ENCODE results near the gene GOLIM4.
A peak's percentile ranks its signal among the peaks of the same experiment; 100 is the strongest.

Gene GOLIM4

DNA sequence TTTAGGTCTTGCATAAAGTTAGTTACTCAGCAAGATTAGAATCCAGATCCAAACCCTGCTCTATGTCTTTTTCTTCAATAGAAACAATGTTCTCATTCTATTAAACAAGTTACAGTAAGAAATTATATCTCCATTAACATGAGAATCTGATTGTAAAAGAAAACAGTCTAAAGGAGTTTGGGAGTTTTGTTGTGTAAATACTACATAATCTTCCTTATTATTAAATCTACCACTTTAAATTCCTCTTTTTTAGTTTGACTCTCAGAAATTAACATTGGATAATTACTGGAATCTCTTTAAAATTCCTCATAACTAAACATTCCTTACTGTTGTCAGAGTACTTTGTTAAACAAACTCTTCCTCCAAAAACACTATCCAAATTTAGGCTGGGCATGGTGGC lies 1.7 kb upstream of the GOLIM4 start:
- no peaks in the 10 kb centered on the region for H3K27me3 ChIP-seq (replicated peaks; ENCODE audit: control insufficient read depth, insufficient read depth, low read length)
- H3K36me3 ChIP-seq (ENCODE audit: control insufficient read depth, insufficient read depth, low read length, severe bottlenecking), result no peaks in the 10 kb centered on the region

DNA sequence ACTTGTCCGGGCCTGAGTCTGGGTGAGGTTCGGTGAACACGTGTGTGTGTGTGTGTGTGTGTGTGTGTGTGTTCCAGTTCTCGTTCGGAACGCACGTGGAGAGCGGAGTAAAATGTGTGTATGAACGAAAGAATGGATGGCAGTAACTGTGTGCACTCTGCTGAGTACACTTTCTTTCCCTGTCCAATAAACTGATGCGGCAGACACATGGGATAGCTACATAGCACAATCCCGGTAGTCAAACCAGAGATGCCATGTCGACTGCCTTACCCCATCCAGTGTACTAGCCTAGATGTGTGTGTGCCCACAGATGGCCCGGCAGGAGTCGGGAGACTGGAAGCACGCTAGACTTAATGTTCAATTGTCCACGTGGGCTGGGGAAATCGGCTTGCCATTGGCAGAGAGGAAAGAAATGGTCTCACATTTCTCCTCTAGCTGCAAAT lies 507 bp upstream of the GOLIM4 start:
- Histone ChIP-seq H3K4me3 (ENCODE audit: low read length) (peak overlapping the region; percentile 99), H3K4me1 (ENCODE audit: control insufficient read depth, insufficient read depth, low read length) (peaks cover 45% of the 10 kb centered on the region), H3K27me3 (replicated peaks; ENCODE audit: control insufficient read depth, insufficient read depth, low read length) (no peaks in the 10 kb centered on the region), H3K36me3 (ENCODE audit: control insufficient read depth, insufficient read depth, low read length, severe bottlenecking) (no peaks in the 10 kb centered on the region), H3K9me3 (ENCODE audit: control insufficient read depth, low read length) (no peaks in the 10 kb centered on the region), H3K9ac (ENCODE audit: low read length) (peak overlapping the region; percentile 91)
- peak; percentile 96 for DNase-seq (ENCODE audit: low read depth)

More for the DNA sequence above, 1.7 kb upstream of the GOLIM4 start:
- peaks cover 38% of the 10 kb centered on the region for H3K4me1 ChIP-seq (ENCODE audit: control insufficient read depth, insufficient read depth, low read length)
- H3K9ac ChIP-seq (ENCODE audit: low read length), result no peak overlapping the region
- no peaks in the 10 kb centered on the region for H3K9me3 ChIP-seq (ENCODE audit: control insufficient read depth, low read length)
- no peak overlapping the region for H3K4me3 ChIP-seq (ENCODE audit: low read length)
- DNase-seq (ENCODE audit: low read depth), result no peak

- DNase-seq (ENCODE audit: low read depth), result no peak
Measured at GRCh38 chr3:168094877-168095610, 680 bp downstream of the GOLIM4 start.

GRCh38 chr3:168094580-168094876 lies 1.2 kb downstream of the GOLIM4 start:
- H3K4me1 ChIP-seq (ENCODE audit: control insufficient read depth, insufficient read depth, low read length), result peaks cover 39% of the 10 kb centered on the region
- H3K9ac ChIP-seq (ENCODE audit: low read length), result peak overlapping the region; percentile 91
- peak; percentile 85 for DNase-seq (ENCODE audit: low read depth)
- H3K36me3 ChIP-seq (ENCODE audit: control insufficient read depth, insufficient read depth, low read length, severe bottlenecking), result no peaks in the 10 kb centered on the region
- no peaks in the 10 kb centered on the region for H3K27me3 ChIP-seq (replicated peaks; ENCODE audit: control insufficient read depth, insufficient read depth, low read length)
- peak overlapping the region; percentile 99 for H3K4me3 ChIP-seq (ENCODE audit: low read length)
- H3K9me3 ChIP-seq (ENCODE audit: control insufficient read depth, low read length), result no peaks in the 10 kb centered on the region

More at GRCh38 chr3:168094877-168095610, 680 bp downstream of the GOLIM4 start:
- H3K9ac ChIP-seq (ENCODE audit: low read length), result peak overlapping the region; percentile 91
- H3K4me1 ChIP-seq (ENCODE audit: control insufficient read depth, insufficient read depth, low read length), result peaks cover 39% of the 10 kb centered on the region
- H3K36me3 ChIP-seq (ENCODE audit: control insufficient read depth, insufficient read depth, low read length, severe bottlenecking), result no peaks in the 10 kb centered on the region
- H3K4me3 ChIP-seq (ENCODE audit: low read length), result peak overlapping the region; percentile 99
- H3K9me3 ChIP-seq (ENCODE audit: control insufficient read depth, low read length), result no peaks in the 10 kb centered on the region
- H3K27me3 ChIP-seq (replicated peaks; ENCODE audit: control insufficient read depth, insufficient read depth, low read length), result no peaks in the 10 kb centered on the region

- H3K9ac ChIP-seq (ENCODE audit: low read length), result peak overlapping the region; percentile 91
- peak overlapping the region; percentile 99 for H3K4me3 ChIP-seq (ENCODE audit: low read length)
- no peak for DNase-seq (ENCODE audit: low read depth)
- H3K9me3 ChIP-seq (ENCODE audit: control insufficient read depth, low read length), result no peaks in the 10 kb centered on the region
- H3K4me1 ChIP-seq (ENCODE audit: control insufficient read depth, insufficient read depth, low read length), result peaks cover 39% of the 10 kb centered on the region
- no peaks in the 10 kb centered on the region for H3K27me3 ChIP-seq (replicated peaks; ENCODE audit: control insufficient read depth, insufficient read depth, low read length)
- H3K36me3 ChIP-seq (ENCODE audit: control insufficient read depth, insufficient read depth, low read length, severe bottlenecking), result no peaks in the 10 kb centered on the region
Measured at GRCh38 chr3:168093790-168094189, 1.9 kb downstream of the GOLIM4 start.

DNA sequence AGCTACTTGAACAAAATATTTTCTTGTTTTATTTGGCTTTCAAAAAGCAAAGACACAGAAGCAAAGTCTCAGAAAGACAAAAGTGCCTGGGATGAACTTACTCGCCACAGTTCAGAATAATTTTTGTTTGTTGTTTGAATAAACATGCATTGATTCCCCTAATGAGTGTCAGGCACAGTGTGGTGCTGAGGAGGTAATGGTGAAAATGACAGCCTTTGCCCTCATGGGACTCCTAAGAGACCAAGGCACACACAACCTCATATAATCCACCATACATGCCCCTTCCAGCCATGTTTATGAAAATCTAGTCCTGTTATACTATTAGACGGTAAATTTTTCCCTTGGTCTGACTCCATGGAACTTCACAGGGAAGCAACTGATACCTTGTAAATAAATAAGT lies 2.5 kb downstream of the GOLIM4 start:
- Histone ChIP-seq H3K27me3 (replicated peaks; ENCODE audit: control insufficient read depth, insufficient read depth, low read length) (no peaks in the 10 kb centered on the region), H3K9ac (ENCODE audit: low read length) (peak overlapping the region; percentile 91), H3K9me3 (ENCODE audit: control insufficient read depth, low read length) (no peaks in the 10 kb centered on the region), H3K36me3 (ENCODE audit: control insufficient read depth, insufficient read depth, low read length, severe bottlenecking) (no peaks in the 10 kb centered on the region), H3K4me3 (ENCODE audit: low read length) (peak overlapping the region; percentile 99), H3K4me1 (ENCODE audit: control insufficient read depth, insufficient read depth, low read length) (peaks cover 39% of the 10 kb centered on the region)
- no peak for DNase-seq (ENCODE audit: low read depth)

DNA sequence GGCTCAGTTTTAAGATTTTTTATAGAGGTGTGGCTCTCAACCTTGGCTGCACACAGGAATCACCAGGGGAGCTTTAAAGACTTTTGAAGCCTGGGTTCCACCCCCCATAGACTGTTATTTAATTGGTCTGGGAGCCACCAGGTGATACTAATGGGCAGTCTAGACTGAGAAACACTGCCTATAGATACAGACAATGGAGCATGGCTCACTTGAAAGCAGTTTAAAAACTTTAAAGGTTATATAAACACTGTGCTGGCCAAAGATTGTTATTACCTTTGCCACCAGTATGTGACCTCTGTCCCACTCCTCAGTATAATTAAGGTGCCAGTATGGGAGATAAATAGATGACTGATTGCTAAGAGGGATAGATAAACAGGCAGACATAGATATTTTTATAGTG lies 3.8 kb downstream of the GOLIM4 start:
- Histone ChIP-seq H3K4me3 (ENCODE audit: low read length) (peak overlapping the region; percentile 6), H3K9me3 (ENCODE audit: control insufficient read depth, low read length) (no peaks in the 10 kb centered on the region), H3K27me3 (replicated peaks; ENCODE audit: control insufficient read depth, insufficient read depth, low read length) (no peaks in the 10 kb centered on the region), H3K4me1 (ENCODE audit: control insufficient read depth, insufficient read depth, low read length) (peaks cover 47% of the 10 kb centered on the region), H3K36me3 (ENCODE audit: control insufficient read depth, insufficient read depth, low read length, severe bottlenecking) (no peaks in the 10 kb centered on the region), H3K9ac (ENCODE audit: low read length) (no peak overlapping the region)
- no peak for DNase-seq (ENCODE audit: low read depth)

- Histone ChIP-seq H3K36me3 (ENCODE audit: control insufficient read depth, insufficient read depth, low read length, severe bottlenecking) (no peaks in the 10 kb centered on the region), H3K4me3 (ENCODE audit: low read length) (no peak overlapping the region), H3K9ac (ENCODE audit: low read length) (no peak overlapping the region), H3K9me3 (ENCODE audit: control insufficient read depth, low read length) (no peaks in the 10 kb centered on the region), H3K4me1 (ENCODE audit: control insufficient read depth, insufficient read depth, low read length) (peaks cover 42% of the 10 kb centered on the region), H3K27me3 (replicated peaks; ENCODE audit: control insufficient read depth, insufficient read depth, low read length) (no peaks in the 10 kb centered on the region)
- DNase-seq (ENCODE audit: low read depth), result no peak
Measured at GRCh38 chr3:168091302-168091858, 4.3 kb downstream of the GOLIM4 start.

GRCh38 chr3:168090306-168091085 lies 5.2 kb downstream of the GOLIM4 start:
- H3K9ac ChIP-seq (ENCODE audit: low read length), result no peak overlapping the region
- H3K4me3 ChIP-seq (ENCODE audit: low read length), result no peak overlapping the region
- no peaks in the 10 kb centered on the region for H3K27me3 ChIP-seq (replicated peaks; ENCODE audit: control insufficient read depth, insufficient read depth, low read length)
- H3K36me3 ChIP-seq (ENCODE audit: control insufficient read depth, insufficient read depth, low read length, severe bottlenecking), result no peaks in the 10 kb centered on the region
- no peaks in the 10 kb centered on the region for H3K9me3 ChIP-seq (ENCODE audit: control insufficient read depth, low read length)
- peak; percentile 69 for DNase-seq (ENCODE audit: low read depth)
- H3K4me1 ChIP-seq (ENCODE audit: control insufficient read depth, insufficient read depth, low read length), result peaks cover 42% of the 10 kb centered on the region

DNA sequence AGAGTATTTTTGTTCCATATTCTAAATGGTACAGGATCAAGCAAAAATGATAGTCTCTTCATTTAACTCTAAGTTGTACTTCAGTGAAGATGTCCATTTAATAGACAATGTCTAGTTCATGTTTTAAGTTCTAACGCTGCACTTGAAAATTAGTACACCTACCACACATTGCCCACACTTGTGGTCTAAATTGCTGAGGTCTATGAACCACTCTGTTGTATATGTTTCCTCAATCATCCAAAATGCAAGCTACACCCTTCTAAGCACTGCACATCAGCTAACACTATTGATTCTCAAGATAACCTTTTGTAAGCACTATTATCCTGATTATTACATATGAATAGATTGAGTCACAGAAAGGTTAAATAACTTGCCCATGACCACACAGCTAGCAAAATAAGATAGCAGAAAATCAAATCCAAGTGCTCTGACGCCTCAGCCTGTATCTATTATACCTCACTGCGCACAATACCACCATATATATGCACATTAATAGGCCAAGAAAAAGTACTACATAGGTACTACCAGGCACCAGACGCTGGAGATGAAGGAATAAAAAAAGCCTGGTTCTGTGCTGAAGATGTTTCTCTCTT lies 6.4 kb downstream of the GOLIM4 start:
- Histone ChIP-seq H3K4me1 (ENCODE audit: control insufficient read depth, insufficient read depth, low read length) (peaks cover 41% of the 10 kb centered on the region), H3K4me3 (ENCODE audit: low read length) (no peak overlapping the region), H3K9ac (ENCODE audit: low read length) (no peak overlapping the region), H3K36me3 (ENCODE audit: control insufficient read depth, insufficient read depth, low read length, severe bottlenecking) (no peaks in the 10 kb centered on the region), H3K27me3 (replicated peaks; ENCODE audit: control insufficient read depth, insufficient read depth, low read length) (no peaks in the 10 kb centered on the region), H3K9me3 (ENCODE audit: control insufficient read depth, low read length) (no peaks in the 10 kb centered on the region)
- DNase-seq (ENCODE audit: low read depth), result no peak

DNA sequence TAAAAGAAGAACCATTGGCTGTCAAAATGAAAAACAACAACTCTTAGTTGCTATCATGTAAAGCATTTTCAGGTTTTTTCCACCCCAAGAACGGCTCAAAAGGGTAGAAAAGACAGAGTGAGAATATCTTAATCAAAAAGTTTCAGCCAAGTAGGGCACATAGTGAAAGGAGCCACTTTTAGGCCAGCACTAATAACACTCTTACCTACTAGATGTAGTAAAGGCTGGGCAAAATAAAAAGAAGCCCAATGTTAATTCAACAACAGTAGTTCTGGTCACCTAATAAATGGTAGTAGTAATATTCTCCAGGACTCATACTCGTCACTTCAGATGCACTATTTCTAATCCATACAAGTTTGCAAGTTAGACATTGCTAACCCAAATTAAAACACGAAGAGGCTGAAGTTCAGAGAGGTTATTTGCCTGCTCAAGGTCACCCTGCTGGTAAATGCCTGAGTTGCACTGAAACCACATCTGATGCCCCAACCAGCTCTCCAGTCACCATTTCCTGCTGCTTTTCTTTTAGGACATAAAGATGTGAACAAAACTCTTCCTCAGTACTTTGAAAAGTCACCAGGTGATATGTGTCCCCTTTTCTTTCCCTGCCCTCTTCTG lies 7.5 kb downstream of the GOLIM4 start:
- peaks cover 30% of the 10 kb centered on the region for H3K4me1 ChIP-seq (ENCODE audit: control insufficient read depth, insufficient read depth, low read length)
- no peak overlapping the region for H3K9ac ChIP-seq (ENCODE audit: low read length)
- H3K36me3 ChIP-seq (ENCODE audit: control insufficient read depth, insufficient read depth, low read length, severe bottlenecking), result no peaks in the 10 kb centered on the region
- H3K4me3 ChIP-seq (ENCODE audit: low read length), result no peak overlapping the region
- H3K9me3 ChIP-seq (ENCODE audit: control insufficient read depth, low read length), result no peaks in the 10 kb centered on the region
- no peaks in the 10 kb centered on the region for H3K27me3 ChIP-seq (replicated peaks; ENCODE audit: control insufficient read depth, insufficient read depth, low read length)
- peak; percentile 19 for DNase-seq (ENCODE audit: low read depth)
